ENCODE data around the gene PHLDB3. TPM values are rescaled to one million over a fixed set of nuclear protein-coding genes. Genes with fewer than 3 reads are reported as not detected.

PHLDB3 gene
- total and polyA plus RNA-seq, 2 of the 4 experiments (the other 2 are of a cell fraction), result 2.9 to 10.6 TPM

DNA sequence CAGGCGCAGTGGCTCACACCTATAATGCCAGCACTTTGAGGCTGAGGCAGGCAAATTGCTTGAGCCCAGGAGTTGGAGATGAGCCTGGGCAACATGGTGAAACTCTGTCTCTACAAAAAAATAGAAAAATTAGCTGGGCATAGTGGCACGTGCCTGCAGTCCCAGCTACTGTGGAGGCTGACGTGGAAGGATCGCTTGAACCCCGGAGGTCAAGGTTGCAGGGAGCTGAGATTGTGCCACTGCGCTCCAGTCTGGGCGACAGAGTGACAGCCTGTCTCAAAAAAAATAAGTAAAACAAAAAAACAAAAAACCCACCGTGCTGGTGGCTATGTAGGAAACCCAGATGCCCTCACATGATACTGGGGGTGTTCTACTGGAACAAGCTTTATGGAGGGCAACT lies 16.4 kb downstream of the PHLDB3 start:
- H2AFZ ChIP-seq (replicated peaks; ENCODE audit: low read length, poor library complexity), result no peak overlapping the region
- H3K27me3 ChIP-seq (ENCODE audit: control insufficient read depth, insufficient read depth, low read length), result no peaks in the 10 kb centered on the region
- POLR2A ChIA-PET (ENCODE audit: unreplicated experiment), result no interaction called here
- H3K79me1 ChIP-seq (ENCODE audit: low read depth in 1 of 2, low read length in 2 of 2), result no peaks in the 10 kb centered on the region
- H3K9ac ChIP-seq (ENCODE audit: low read depth, low read length), result no peak overlapping the region
- WGBS, 2 experiments (ENCODE audit: extremely low coverage in 2 of 2, insufficient read length in 1 of 2), result 86% methylated on average over 4 of the region's 8 CpGs; no CpG with 5 or more reads in 1 of the 2 experiments
- H2BK15ac ChIP-seq (ENCODE audit: low read depth, low read length), result no peak overlapping the region
- no peaks in the 10 kb centered on the region for H4K20me1 ChIP-seq (ENCODE audit: insufficient read depth, low read length)
- TF ChIP-seq, protein P1, sequence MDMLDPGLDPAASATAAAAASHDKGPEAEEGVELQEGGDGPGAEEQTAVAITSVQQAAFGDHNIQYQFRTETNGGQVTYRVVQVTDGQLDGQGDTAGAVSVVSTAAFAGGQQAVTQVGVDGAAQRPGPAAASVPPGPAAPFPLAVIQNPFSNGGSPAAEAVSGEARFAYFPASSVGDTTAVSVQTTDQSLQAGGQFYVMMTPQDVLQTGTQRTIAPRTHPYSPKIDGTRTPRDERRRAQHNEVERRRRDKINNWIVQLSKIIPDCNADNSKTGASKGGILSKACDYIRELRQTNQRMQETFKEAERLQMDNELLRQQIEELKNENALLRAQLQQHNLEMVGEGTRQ (IDR thresholded peaks at IDR 0.05; ENCODE audit: low read depth, low read length), result no peak
- TF ChIP-seq NFE2L2 (IDR thresholded peaks at IDR 0.05; ENCODE audit: low read depth, low read length), result no peak
- no peak for TF ChIP-seq BHLHE40 (IDR thresholded peaks at IDR 0.05; ENCODE audit: low read depth, low read length)
- no peak for TF ChIP-seq MXI1 (IDR thresholded peaks at IDR 0.05; ENCODE audit: borderline replicate concordance, low read depth, low read length)
- TF ChIP-seq RAD21 (IDR thresholded peaks at IDR 0.05; ENCODE audit: low read length), result no peak
- no peak for TF ChIP-seq POLR2A (IDR thresholded peaks at IDR 0.05; ENCODE audit: low read depth, low read length)
- no peak for TF ChIP-seq CHD1 (IDR thresholded peaks at IDR 0.05; ENCODE audit: low read depth, low read length)
- no TSS peak for BruUV-seq (replicated peaks)
- no peak overlapping the region for H3K4me2 ChIP-seq (ENCODE audit: low read depth, low read length)
- H4K8ac ChIP-seq (ENCODE audit: low read depth in 2 of 2, low read length in 2 of 2), result no peak overlapping the region
- in situ Hi-C loops (cut with MboI; ENCODE audit: low sequenced_read_pairs), result no loop called here
- peaks cover 5% of the 10 kb centered on the region; the same call in 1 of the 2 replicates for H3K9me1 ChIP-seq (ENCODE audit: insufficient read depth, low read length)
- no peak overlapping the region for H3K4me3 ChIP-seq (ENCODE audit: insufficient read depth, low read depth, low read length)
- no peak overlapping the region for H4K5ac ChIP-seq (ENCODE audit: low read depth, low read length)
- peaks cover 4% of the 10 kb centered on the region for H3K36me3 ChIP-seq (ENCODE audit: control insufficient read depth, insufficient read depth, low read length)
- H2AK9ac ChIP-seq (replicated peaks; ENCODE audit: low read depth, low read length, poor library complexity), result no peak overlapping the region
- no peak for ATAC-seq (ENCODE audit: low read depth)
- H3K18ac ChIP-seq (ENCODE audit: low read depth, low read length), result no peak overlapping the region
- no peak overlapping the region for H3K4ac ChIP-seq (ENCODE audit: low read depth, low read length)
- intact Hi-C loops (cut with micrococcal nuclease), result no loop called here
- H2BK20ac ChIP-seq (ENCODE audit: low read depth, low read length), result no peak overlapping the region
- no peak for DNase-seq
- no peak overlapping the region for H3K14ac ChIP-seq (replicated peaks; ENCODE audit: low read depth, low read length)
- no peaks in the 10 kb centered on the region for H3K4me1 ChIP-seq (ENCODE audit: control insufficient read depth, insufficient read depth, low read length)
- dilution Hi-C loops (cut with HindIII; ENCODE audit: low sequenced_read_pairs, unreplicated experiment), result no loop called here
- no peak overlapping the region for H2AK5ac ChIP-seq (ENCODE audit: low read depth, low read length)
- H3K23ac ChIP-seq (ENCODE audit: low read depth, low read length), result no peak overlapping the region
- H3K27ac ChIP-seq (ENCODE audit: insufficient read depth, low read length), result no peak overlapping the region
- H2BK5ac ChIP-seq (ENCODE audit: low read depth, low read length, poor library complexity, severe bottlenecking), result no peak overlapping the region
- CTCF ChIA-PET, result no interaction called here
- no peak overlapping the region for H2BK120ac ChIP-seq (ENCODE audit: low read depth, low read length)
- H3K56ac ChIP-seq (ENCODE audit: extremely low read depth, insufficient read depth, low read length), result no peak overlapping the region
- H4K91ac ChIP-seq (ENCODE audit: insufficient read depth, low read depth, low read length), result no peak overlapping the region
- H3K9me3 ChIP-seq (ENCODE audit: control insufficient read depth, insufficient read depth, low read length), result no peaks in the 10 kb centered on the region
